Aorta (tissue), 5 donors: Measurements from ENCODE around the gene GRIPAP1. TPM values are rescaled to one million over a fixed set of nuclear protein-coding genes. Genes with fewer than 3 reads are reported as not detected.
A peak's percentile ranks its signal among the peaks of the same experiment; 100 is the strongest.

Experiments used
- ATAC-seq: fragments of 200-7000 bp; cut with Tn5 transposase; one replicate; pipeline ENCODE4 v1.9.1; 2022; ENCODE audit warnings: moderate library complexity; ENCODE audit not compliant: low FRiP score
- DNase-seq, 2 donors: peaks; one replicate each; pipeline ENCODE4 v3.0.0-alpha.2; 2020
- H3K27ac ChIP-seq, 2 donors: one replicate each; pipeline ENCODE4 v1.5.1; 2013; ENCODE audit warnings: low read length in 2 of 2, mild to moderate bottlenecking in 2 of 2, moderate library complexity in 2 of 2, control low read depth in 1 of 2, inconsistent platforms in 1 of 2, low read depth in 1 of 2
- H3K27me3 ChIP-seq, 2 donors: one replicate each; pipeline ENCODE4 v1.6.1; 2013; ENCODE audit warnings: control low read depth in 1 of 2, low read length in 1 of 2, mild to moderate bottlenecking in 1 of 2, moderate library complexity in 1 of 2; ENCODE audit not compliant: insufficient read depth in 2 of 2, control insufficient read depth in 1 of 2
- H3K36me3 ChIP-seq, 2 donors: one replicate each; pipeline ENCODE4 v1.6.1; 2013; ENCODE audit warnings: control low read depth in 1 of 2, low read length in 1 of 2, mild to moderate bottlenecking in 1 of 2; ENCODE audit not compliant: insufficient read depth in 2 of 2, control insufficient read depth in 1 of 2
- H3K4me1 ChIP-seq, 2 donors: one replicate each; pipeline ENCODE4 v1.6.1; 2013; ENCODE audit warnings: low read length in 2 of 2, control low read depth in 1 of 2, mild to moderate bottlenecking in 1 of 2, moderate library complexity in 1 of 2; ENCODE audit not compliant: insufficient read depth in 2 of 2, control insufficient read depth in 1 of 2
- H3K4me3 ChIP-seq, 2 donors: one replicate each; pipeline ENCODE4 v1.5.1; 2013; ENCODE audit warnings: low read length in 2 of 2, control low read depth in 1 of 2, mild to moderate bottlenecking in 1 of 2
- H3K9me3 ChIP-seq: one replicate; pipeline ENCODE4 v1.6.1; 2013; ENCODE audit warnings: mild to moderate bottlenecking, low read length; ENCODE audit not compliant: control insufficient read depth
- WGBS, 2 donors: extraction: QIAGEN DNeasy Blood & Tissue Kit; methylation state at CpG; one replicate each; pipeline ENCODE4 v1.1.7; 2013; 5-methylcytosine and 5-hydroxymethylcytosine counted together
- intact Hi-C, 2 donors: fragments of 100-400 bp; cut with DNase I; formaldehyde crosslinking; loops; one replicate each; pipeline versions ENCODE4 v1.14.2 to v1.15.0; 2022
- polyA plus RNA-seq, 2 donors: library from polyadenylated mRNA; stranded (reverse); fragments of 200-250 nt; gene quantifications; one replicate each; pipeline ENCODE4 v1.2.3, GENCODE V29; 2013
- total RNA-seq, 2 donors: library from RNA; stranded (reverse); fragmentation: NEBNext Ultra II Directional; extraction: Animal tissue kit (Norgen Biotek cat#: 25700); gene quantifications; one replicate each; pipeline ENCODE4 v1.2.1, GENCODE V29; 2021
- donor health status: healthy with polysubstance abuse.
- donor health status: Bipolar disorder and iron deficiency.
- donor health status: DM: no; HTN: no; CAD: no.
- donor health status: DM: no; HTN: no; CAD: no.
- donor health status: DM: yes; HTN: yes; CAD: no.

Gene GRIPAP1
- total and polyA plus RNA-seq, 4 donors: 17.3 to 53.7 (median 41.6) TPM

DNA sequence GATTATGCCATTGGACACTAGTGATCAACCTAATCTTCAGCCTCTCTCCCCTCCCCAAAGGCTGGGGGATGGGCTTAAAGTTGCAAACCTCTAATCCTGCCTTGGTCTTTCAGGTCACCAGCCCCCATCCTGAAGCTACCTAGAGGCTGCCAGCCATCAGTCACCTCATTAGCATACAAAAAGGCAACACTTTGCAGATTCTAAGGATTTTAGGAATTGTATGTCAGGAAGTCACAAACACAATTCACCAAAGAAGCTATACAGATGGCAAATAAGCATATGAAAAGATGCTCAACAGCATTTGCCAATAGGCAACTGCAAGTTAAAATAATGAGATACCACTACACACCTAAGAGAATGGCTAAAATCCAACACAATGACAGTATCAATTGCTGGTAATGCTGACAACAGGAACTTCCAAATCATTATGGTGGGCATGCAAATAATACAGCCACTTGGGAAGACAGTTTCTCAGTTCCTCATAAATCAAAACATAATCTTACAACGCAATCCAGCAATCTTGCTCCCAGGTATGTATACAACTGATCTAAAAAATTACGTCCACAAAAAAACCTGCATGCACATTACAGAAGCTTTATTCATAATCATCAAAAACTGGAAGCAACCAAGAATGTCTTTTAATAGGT, 74.2 kb downstream of the GRIPAP1 start:
- no peaks in the 10 kb centered on the region for H3K9me3 ChIP-seq
- H3K27me3 ChIP-seq: no peaks in the 10 kb centered on the region
- ATAC-seq (no peak), DNase-seq (peak in 1 of 2 donors; percentile 7)
- no peak overlapping the region for H3K4me3 ChIP-seq
- H3K36me3 ChIP-seq: peaks cover 0 to 8% of the 10 kb centered on the region in 2 donors
- WGBS, 2 donors: 49 to 66% methylated on average over 2 of the region's 2 CpGs
- no peak overlapping the region for H3K27ac ChIP-seq
- intact Hi-C loops: no loop called here
- no peaks in the 10 kb centered on the region for H3K4me1 ChIP-seq

DNA sequence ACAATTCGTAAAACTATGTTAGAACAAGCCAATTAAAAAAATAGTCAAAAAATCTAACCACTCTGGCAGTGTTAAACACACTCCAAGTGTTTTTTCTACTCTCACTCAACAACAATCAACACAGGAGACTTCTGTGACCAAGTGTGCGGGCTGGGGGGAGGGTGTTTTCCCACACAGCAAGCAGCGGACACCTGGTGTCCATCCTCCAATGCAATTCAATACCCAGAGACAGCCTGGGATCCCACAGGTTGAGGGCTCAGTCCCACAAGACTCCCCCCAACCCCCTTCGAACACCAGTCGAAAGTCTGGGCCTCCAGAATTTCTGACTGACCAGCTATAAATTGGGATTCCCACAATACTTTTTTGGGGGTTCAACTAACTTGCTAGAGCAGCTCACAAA, 74.9 kb downstream of the GRIPAP1 start:
- no peak overlapping the region for H3K4me3 ChIP-seq
- WGBS, 2 donors: 54 to 76% methylated on average over 5 of the region's 5 CpGs
- ATAC-seq: no peak
- peak in 1 of 2 donors; percentile 3 for DNase-seq
- H3K9me3 ChIP-seq: no peaks in the 10 kb centered on the region
- H3K4me1 ChIP-seq: no peaks in the 10 kb centered on the region
- no peak overlapping the region for H3K27ac ChIP-seq
- peaks cover 0 to 10% of the 10 kb centered on the region in 2 donors for H3K36me3 ChIP-seq
- H3K27me3 ChIP-seq: no peaks in the 10 kb centered on the region
- intact Hi-C loops: no loop called here

DNA sequence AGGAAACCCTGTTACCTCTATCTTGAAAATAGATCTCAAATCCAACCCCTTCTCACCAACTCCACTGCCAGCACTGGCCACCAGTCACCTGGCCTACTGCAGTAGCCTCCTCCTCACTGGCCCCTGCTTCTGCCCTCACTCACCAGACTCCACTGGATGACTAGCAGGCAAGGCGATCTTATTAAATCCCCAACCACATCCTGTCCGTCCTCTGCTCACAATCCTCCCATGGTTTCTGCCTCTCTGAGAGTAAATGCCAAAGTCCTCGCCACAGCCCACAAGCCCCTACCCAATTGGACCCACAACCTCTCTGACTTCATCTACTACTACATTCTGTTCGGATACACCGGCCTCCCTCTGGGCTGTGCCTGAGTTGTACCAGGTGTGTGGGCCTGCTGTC, 77.8 kb downstream of the GRIPAP1 start:
- Histone ChIP-seq H3K27me3 (no peaks in the 10 kb centered on the region), H3K4me3 (no peak overlapping the region), H3K36me3 (peaks cover 0 to 10% of the 10 kb centered on the region in 2 donors), H3K27ac (no peak overlapping the region), H3K4me1 (no peaks in the 10 kb centered on the region), H3K9me3 (no peaks in the 10 kb centered on the region)
- intact Hi-C loops: no loop called here
- DNase-seq: peak in 1 of 2 donors; percentile 26
- ATAC-seq: no peak
- 93 to 96% methylated on average over 5 of the region's 5 CpGs for WGBS, 2 donors

GRCh38 chrX:48923771-48924170, 78.3 kb downstream of the GRIPAP1 start:
- no peak for ATAC-seq
- Histone ChIP-seq H3K27ac (no peak overlapping the region), H3K4me3 (no peak overlapping the region), H3K36me3 (peaks cover 0 to 10% of the 10 kb centered on the region in 2 donors), H3K9me3 (no peaks in the 10 kb centered on the region), H3K27me3 (no peaks in the 10 kb centered on the region), H3K4me1 (no peaks in the 10 kb centered on the region)
- intact Hi-C loops: no loop called here
- 86 to 91% methylated on average over 13 of the region's 13 CpGs for WGBS, 2 donors
- DNase-seq: peak in 1 of 2 donors; percentile 19

Other genes with a start within 250 kb of the GRIPAP1 start
- not detected for gene GLOD5, start 240.5 kb downstream of the GRIPAP1 start, total RNA-seq
- gene GLOD5, start 240.5 kb downstream of the GRIPAP1 start, polyA plus RNA-seq: 1 to 10 TPM in 1 of 2 donors, not detected in 1; 5.3 TPM
- gene GATA1, start 215.7 kb downstream of the GRIPAP1 start, total RNA-seq: under 1 TPM in 1 of 2 donors, not detected in 1; 0.57 TPM
- not detected for gene GATA1, start 215.7 kb downstream of the GRIPAP1 start, polyA plus RNA-seq
- gene HDAC6, start 200.2 kb downstream of the GRIPAP1 start, total RNA-seq: 10 to 100 TPM; 77.6 to 89.4 TPM
- 100 to 1,000 TPM in 1 of 2 donors, 10 to 100 TPM in 1; 28.0 to 229 TPM for gene HDAC6, start 200.2 kb downstream of the GRIPAP1 start, polyA plus RNA-seq
- gene ERAS, start 175.8 kb downstream of the GRIPAP1 start, total RNA-seq: not detected
- under 1 TPM in 1 of 2 donors, not detected in 1; 0.69 TPM for gene ERAS, start 175.8 kb downstream of the GRIPAP1 start, polyA plus RNA-seq
- under 1 TPM in 1 of 2 donors, not detected in 1; 0.45 TPM for gene PCSK1N, start 166.7 kb downstream of the GRIPAP1 start, total RNA-seq
- gene PCSK1N, start 166.7 kb downstream of the GRIPAP1 start, polyA plus RNA-seq: under 1 TPM; 0.43 to 0.88 TPM
- 10 to 100 TPM; 26.2 TPM for gene TIMM17B, start 104.5 kb downstream of the GRIPAP1 start, total RNA-seq
- gene TIMM17B, start 104.5 kb downstream of the GRIPAP1 start, polyA plus RNA-seq: 10 to 100 TPM; 38.6 to 44.5 TPM
- 10 to 100 TPM; 48.8 to 49.3 TPM for gene PQBP1, start 104.3 kb downstream of the GRIPAP1 start, total RNA-seq
- gene PQBP1, start 104.3 kb downstream of the GRIPAP1 start, polyA plus RNA-seq: 100 to 1,000 TPM in 1 of 2 donors, 10 to 100 TPM in 1; 75.0 to 112 TPM
- 10 to 100 TPM; 14.2 to 18.3 TPM for gene SLC35A2, start 90.6 kb downstream of the GRIPAP1 start, total RNA-seq
- 10 to 100 TPM in 1 of 2 donors, 1 to 10 TPM in 1; 5.0 to 18.6 TPM for gene SLC35A2, start 90.6 kb downstream of the GRIPAP1 start, polyA plus RNA-seq
- gene PIM2, start 83.2 kb downstream of the GRIPAP1 start, total RNA-seq: 1 to 10 TPM; 8.1 to 9.2 TPM
- 1 to 10 TPM; 3.6 to 5.1 TPM for gene PIM2, start 83.2 kb downstream of the GRIPAP1 start, polyA plus RNA-seq
- gene OTUD5, start 44.7 kb downstream of the GRIPAP1 start, total RNA-seq: 10 to 100 TPM; 37.4 to 47.5 TPM
- gene OTUD5, start 44.7 kb downstream of the GRIPAP1 start, polyA plus RNA-seq: 10 to 100 TPM; 26.4 to 50.6 TPM
- 1 to 10 TPM; 3.4 to 4.8 TPM for gene KCND1, start 30.4 kb downstream of the GRIPAP1 start, total RNA-seq
- gene KCND1, start 30.4 kb downstream of the GRIPAP1 start, polyA plus RNA-seq: 1 to 10 TPM in 1 of 2 donors, under 1 TPM in 1; 0.88 to 2.8 TPM
- gene TFE3, start 41.1 kb upstream of the GRIPAP1 start, total RNA-seq: 10 to 100 TPM; 67.7 to 70.6 TPM
- 10 to 100 TPM; 23.4 to 47.0 TPM for gene TFE3, start 41.1 kb upstream of the GRIPAP1 start, polyA plus RNA-seq
- gene CCDC120, start 56.7 kb upstream of the GRIPAP1 start, total RNA-seq: 1 to 10 TPM; 5.1 to 7.6 TPM
- gene CCDC120, start 56.7 kb upstream of the GRIPAP1 start, polyA plus RNA-seq: 1 to 10 TPM; 4.3 to 6.4 TPM
- 10 to 100 TPM; 37.7 to 40.2 TPM for gene PRAF2, start 71.7 kb upstream of the GRIPAP1 start, total RNA-seq
- gene PRAF2, start 71.7 kb upstream of the GRIPAP1 start, polyA plus RNA-seq: 10 to 100 TPM; 30.8 to 54.3 TPM
- 10 to 100 TPM; 66.1 to 84.4 TPM for gene WDR45, start 77.6 kb upstream of the GRIPAP1 start, total RNA-seq
- 100 to 1,000 TPM in 1 of 2 donors, 10 to 100 TPM in 1; 73.0 to 236 TPM for gene WDR45, start 77.6 kb upstream of the GRIPAP1 start, polyA plus RNA-seq
- gene GPKOW, start 121.5 kb upstream of the GRIPAP1 start, total RNA-seq: 10 to 100 TPM; 15.8 to 20.4 TPM
- gene GPKOW, start 121.5 kb upstream of the GRIPAP1 start, polyA plus RNA-seq: 10 to 100 TPM; 14.3 to 22.8 TPM
- gene MAGIX, start 160.5 kb upstream of the GRIPAP1 start, total RNA-seq: 1 to 10 TPM; 2.7 to 2.8 TPM
- gene MAGIX, start 160.5 kb upstream of the GRIPAP1 start, polyA plus RNA-seq: 1 to 10 TPM; 1.9 to 4.9 TPM
- gene PLP2, start 169.6 kb upstream of the GRIPAP1 start, total RNA-seq: 100 to 1,000 TPM; 159 to 201 TPM
- 100 to 1,000 TPM; 203 to 337 TPM for gene PLP2, start 169.6 kb upstream of the GRIPAP1 start, polyA plus RNA-seq
- gene PRICKLE3, start 184.1 kb upstream of the GRIPAP1 start, total RNA-seq: 10 to 100 TPM; 11.9 to 13.3 TPM
- gene PRICKLE3, start 184.1 kb upstream of the GRIPAP1 start, polyA plus RNA-seq: 1 to 10 TPM; 2.8 to 7.2 TPM
- gene SYP, start 197.9 kb upstream of the GRIPAP1 start, total RNA-seq: 1 to 10 TPM; 2.4 to 4.5 TPM
- gene SYP, start 197.9 kb upstream of the GRIPAP1 start, polyA plus RNA-seq: 1 to 10 TPM; 3.0 to 5.3 TPM
- gene CACNA1F, start 231.1 kb upstream of the GRIPAP1 start, total RNA-seq: under 1 TPM; 0.06 to 0.42 TPM
- gene CACNA1F, start 231.1 kb upstream of the GRIPAP1 start, polyA plus RNA-seq: under 1 TPM; 0.03 to 0.38 TPM
- gene CCDC22, start 233.2 kb upstream of the GRIPAP1 start, total RNA-seq: 10 to 100 TPM; 11.6 to 12.5 TPM
- 10 to 100 TPM in 1 of 2 donors, 1 to 10 TPM in 1; 5.3 to 17.2 TPM for gene CCDC22, start 233.2 kb upstream of the GRIPAP1 start, polyA plus RNA-seq